PC-9 (cell line): Measurements from ENCODE around the gene IDI2. TPM values are rescaled to one million over a fixed set of nuclear protein-coding genes. Genes with fewer than 3 reads are reported as not detected.
A peak's percentile ranks its signal among the peaks of the same experiment; 100 is the strongest.

Experiments used
- BruUV-seq: library from RNA; stranded (reverse); fragments of 400-500 nt; replicated peaks from 2 replicates; lab custom pipeline; 2021; lab: Mats Ljungman, UMichigan
- CTCF ChIA-PET: fragments of 300-600 bp; sonication (Branson Sonifier 250); formaldehyde crosslinking; loops from one replicate; lab custom pipeline; 2022; ENCODE audit warnings: antibody characterized with exemption; lab: Charles Lee
- POLR2A ChIA-PET: fragments of 300-600 bp; sonication (Branson Sonifier 250); formaldehyde crosslinking; loops from one replicate; lab custom pipeline; 2022; ENCODE audit warnings: antibody characterized with exemption; ENCODE audit not compliant: unreplicated experiment; lab: Charles Lee
- DNase-seq, 2 experiments: peaks; one replicate each; pipeline versions ENCODE4 v3.0.0 to v3.0.0-alpha.2; 2015 to 2022; ENCODE audit warnings: mixed read lengths in 1 of 2
- H2AFZ ChIP-seq: fragments of 200-600 bp; sonication (generic); 2 replicates; pipeline ENCODE4 v1.8.1; 2017; ENCODE audit warnings: antibody characterized with exemption
- H3F3A ChIP-seq: fragments of 200-600 bp; sonication (generic); 2 replicates; pipeline ENCODE4 v1.8.1; 2017; ENCODE audit warnings: antibody characterized with exemption, mild to moderate bottlenecking, low read depth; ENCODE audit not compliant: insufficient read depth
- H3K27ac ChIP-seq: fragments of 200-600 bp; sonication (generic); 2 replicates; pipeline ENCODE4 v1.6.1; 2016; ENCODE audit warnings: mixed run types
- H3K27me3 ChIP-seq: fragments of 200-600 bp; sonication (generic); 2 replicates; pipeline ENCODE4 v1.6.1; 2016; ENCODE audit warnings: low read depth, mixed run types; ENCODE audit not compliant: insufficient read depth
- H3K36me3 ChIP-seq: fragments of 200-600 bp; sonication (generic); 2 replicates; pipeline ENCODE4 v1.6.1; 2016; ENCODE audit warnings: low read depth, mixed run types
- H3K4me1 ChIP-seq: fragments of 200-600 bp; sonication (generic); replicated peaks from 2 replicates; pipeline ENCODE4 v1.6.1; 2016; ENCODE audit warnings: mixed run types; ENCODE audit not compliant: insufficient read depth
- H3K4me2 ChIP-seq: fragments of 200-600 bp; sonication (generic); 2 replicates; pipeline ENCODE4 v1.6.1; 2017; ENCODE audit warnings: mixed run types
- H3K4me3 ChIP-seq: fragments of 200-600 bp; sonication (generic); 2 replicates; pipeline ENCODE4 v1.6.1; 2016; ENCODE audit warnings: mixed run types
- H3K79me2 ChIP-seq: fragments of 200-600 bp; sonication (generic); 2 replicates; pipeline ENCODE4 v1.6.1; 2017; ENCODE audit warnings: low read depth, mixed run types
- H3K9me2 ChIP-seq: fragments of 200-600 bp; sonication (generic); 2 replicates; pipeline ENCODE4 v1.8.1; 2017; ENCODE audit warnings: mild to moderate bottlenecking; ENCODE audit not compliant: insufficient read depth
- H3K9me3 ChIP-seq: fragments of 200-600 bp; sonication (generic); 2 replicates; pipeline ENCODE4 v1.8.1; 2016; ENCODE audit warnings: low read depth; ENCODE audit not compliant: insufficient read depth
- H4K20me1 ChIP-seq: fragments of 200-600 bp; sonication (generic); 2 replicates; pipeline ENCODE4 v1.8.1; 2017; ENCODE audit not compliant: insufficient read depth
- EZH2 ChIP-seq: fragments of 200-600 bp; sonication (generic); IDR thresholded peaks from 2 replicates; pipeline ENCODE4 v1.8.0; 2017; ENCODE audit warnings: antibody characterized with exemption, low read depth
- intact Hi-C: fragments of 100-400 bp; cut with micrococcal nuclease; formaldehyde crosslinking; loops from one replicate; pipeline ENCODE4 v1.10.0; 2022; ENCODE audit not compliant: unreplicated experiment
- total RNA-seq: library from RNA; stranded (reverse); gene quantifications from 2 replicates; pipeline ENCODE4 v1.2.3, GENCODE V29; 2021
- TF ChIP-seq, protein P1 (sequence below): fragments of 200-600 bp; sonication (generic); conservative IDR thresholded peaks from 2 replicates; pipeline ENCODE4 v1.6.1; 2017; ENCODE audit warnings: mixed run types, antibody characterized with exemption, mild to moderate bottlenecking, moderate library complexity

IDI2 gene
- total RNA-seq, 1 experiment from 2014 or later = not detected

DNA sequence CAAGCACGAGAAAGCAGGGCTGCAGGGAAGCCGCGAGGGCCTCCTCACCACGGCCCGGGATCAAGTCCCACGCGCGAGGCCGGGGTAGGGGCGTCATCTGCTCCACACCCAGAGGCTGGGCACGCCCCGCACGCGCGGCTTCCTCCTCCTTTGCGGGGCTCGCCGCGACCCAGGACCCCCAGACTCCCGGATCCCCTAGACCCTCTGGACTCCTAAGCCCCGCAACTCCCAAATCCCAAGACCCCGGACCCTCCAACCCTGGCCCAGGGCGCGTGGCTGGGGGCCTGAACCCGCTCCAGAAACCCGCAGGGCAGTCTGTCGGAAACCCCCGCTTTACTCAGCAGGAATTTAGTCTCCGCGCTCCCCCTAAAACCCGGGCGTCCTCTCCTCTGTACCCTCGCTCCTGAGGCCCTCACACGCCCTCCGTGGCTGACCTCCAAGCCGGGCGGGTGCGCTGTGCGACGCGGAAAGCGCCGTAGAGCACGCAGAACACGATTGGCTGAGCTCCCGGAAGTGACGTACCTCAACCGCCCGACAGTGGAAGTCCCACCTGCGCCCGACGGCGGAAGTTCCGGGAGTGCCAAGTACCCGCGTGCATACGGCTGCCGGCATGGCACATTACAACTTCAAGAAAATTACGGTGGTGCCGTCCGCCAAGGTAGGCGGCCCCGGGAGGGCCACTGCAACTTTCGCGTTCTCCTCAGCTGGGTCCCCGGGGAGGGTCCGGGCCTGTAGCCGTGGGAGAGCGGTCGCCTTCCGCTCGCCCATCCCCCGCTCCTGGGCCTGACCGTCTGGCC lies 37.6 kb downstream of the IDI2 start, which contains the start of gene GTPBP4:
Gene GTPBP4 (plus strand): TSS at position 565 of the 797 bp plus-strand sequence. CDS start 46 bp downstream, at position 611.
- TSS peak; percentile 74 for BruUV-seq
- H3K27me3 ChIP-seq = no peaks in the 10 kb centered on the region
- H3K4me1 ChIP-seq = peaks cover 20% of the 10 kb centered on the region
- no peaks in the 10 kb centered on the region for H3K9me3 ChIP-seq
- ChIA-PET POLR2A (interaction anchor here (0.6 kb wide), 1 partner anchor 41 kb away, joined by 4 read pairs; no protein-coding TSS in a partner anchor), CTCF (no interaction called here)
- peak within 1 kb of the TSS; percentile 91 for H3K4me3 ChIP-seq
- H3K9me2 ChIP-seq = no peaks in the 10 kb centered on the region
- peak within 1 kb of the TSS; percentile 91 for H3K4me2 ChIP-seq
- 0 out of 2 replicates have a peak, but pooled peaks cover 7% of the 10 kb centered on the region for H3K36me3 ChIP-seq
- no peak for TF ChIP-seq EZH2
- TF ChIP-seq, protein P1, sequence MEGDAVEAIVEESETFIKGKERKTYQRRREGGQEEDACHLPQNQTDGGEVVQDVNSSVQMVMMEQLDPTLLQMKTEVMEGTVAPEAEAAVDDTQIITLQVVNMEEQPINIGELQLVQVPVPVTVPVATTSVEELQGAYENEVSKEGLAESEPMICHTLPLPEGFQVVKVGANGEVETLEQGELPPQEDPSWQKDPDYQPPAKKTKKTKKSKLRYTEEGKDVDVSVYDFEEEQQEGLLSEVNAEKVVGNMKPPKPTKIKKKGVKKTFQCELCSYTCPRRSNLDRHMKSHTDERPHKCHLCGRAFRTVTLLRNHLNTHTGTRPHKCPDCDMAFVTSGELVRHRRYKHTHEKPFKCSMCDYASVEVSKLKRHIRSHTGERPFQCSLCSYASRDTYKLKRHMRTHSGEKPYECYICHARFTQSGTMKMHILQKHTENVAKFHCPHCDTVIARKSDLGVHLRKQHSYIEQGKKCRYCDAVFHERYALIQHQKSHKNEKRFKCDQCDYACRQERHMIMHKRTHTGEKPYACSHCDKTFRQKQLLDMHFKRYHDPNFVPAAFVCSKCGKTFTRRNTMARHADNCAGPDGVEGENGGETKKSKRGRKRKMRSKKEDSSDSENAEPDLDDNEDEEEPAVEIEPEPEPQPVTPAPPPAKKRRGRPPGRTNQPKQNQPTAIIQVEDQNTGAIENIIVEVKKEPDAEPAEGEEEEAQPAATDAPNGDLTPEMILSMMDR = no peak
- intact Hi-C loops = loop anchor here (1.0 to 2.0 kb wide), 2 partner anchors 57 to 61 kb away; partner anchors contain the start of genes IDI1 and LARP4B
- H3F3A ChIP-seq = peaks cover 9% of the 10 kb centered on the region; the same call in 1 of the 2 replicates
- peak within 1 kb of the TSS; percentile 57 for H3K27ac ChIP-seq
- peaks cover 44% of the 10 kb centered on the region for H4K20me1 ChIP-seq
- H2AFZ ChIP-seq = peak within 1 kb of the TSS; percentile 95
- peak; percentile 89 to 91 for DNase-seq
- H3K79me2 ChIP-seq = peaks cover 58% of the 10 kb centered on the region

DNA sequence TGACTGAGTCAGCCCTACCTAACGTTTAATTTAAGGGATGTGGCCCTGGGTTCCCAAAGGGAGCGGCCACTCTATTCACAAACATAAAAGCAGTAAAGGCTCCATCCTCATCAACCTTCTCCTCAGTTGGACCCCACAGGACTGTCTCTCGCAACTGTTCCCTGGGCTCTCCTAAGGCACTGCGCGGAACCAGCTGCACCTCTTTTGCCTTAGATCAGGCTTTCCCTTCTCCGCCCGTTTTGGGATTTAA lies 38.1 kb downstream of the IDI2 start:
- Histone ChIP-seq H3K36me3 (0 out of 2 replicates have a peak, but pooled peaks cover 4% of the 10 kb centered on the region), H3K27me3 (no peaks in the 10 kb centered on the region), H2AFZ (peak overlapping the region; percentile 95), H3K4me3 (peak overlapping the region; percentile 91), H3K27ac (peak overlapping the region; percentile 57), H3F3A (peaks cover 9% of the 10 kb centered on the region; the same call in 1 of the 2 replicates), H4K20me1 (peaks cover 38% of the 10 kb centered on the region), H3K9me2 (no peaks in the 10 kb centered on the region), H3K9me3 (no peaks in the 10 kb centered on the region), H3K79me2 (peaks cover 53% of the 10 kb centered on the region), H3K4me2 (peak overlapping the region; percentile 90), H3K4me1 (peaks cover 20% of the 10 kb centered on the region)
- no peak for TF ChIP-seq EZH2
- TF ChIP-seq, protein P1 = no peak
- peak in 1 of 2 experiments; percentile 26 for DNase-seq
- no TSS peak for BruUV-seq
- intact Hi-C loops = loop anchor here (2.0 kb wide), 1 partner anchor 61 kb away; the partner anchor contains the start of gene IDI1
- ChIA-PET CTCF (no interaction called here), POLR2A (interaction anchor here (0.6 to 0.7 kb wide), 2 partner anchors 41 to 60 kb away, joined by 3 to 4 read pairs; no protein-coding TSS in a partner anchor)

DNA sequence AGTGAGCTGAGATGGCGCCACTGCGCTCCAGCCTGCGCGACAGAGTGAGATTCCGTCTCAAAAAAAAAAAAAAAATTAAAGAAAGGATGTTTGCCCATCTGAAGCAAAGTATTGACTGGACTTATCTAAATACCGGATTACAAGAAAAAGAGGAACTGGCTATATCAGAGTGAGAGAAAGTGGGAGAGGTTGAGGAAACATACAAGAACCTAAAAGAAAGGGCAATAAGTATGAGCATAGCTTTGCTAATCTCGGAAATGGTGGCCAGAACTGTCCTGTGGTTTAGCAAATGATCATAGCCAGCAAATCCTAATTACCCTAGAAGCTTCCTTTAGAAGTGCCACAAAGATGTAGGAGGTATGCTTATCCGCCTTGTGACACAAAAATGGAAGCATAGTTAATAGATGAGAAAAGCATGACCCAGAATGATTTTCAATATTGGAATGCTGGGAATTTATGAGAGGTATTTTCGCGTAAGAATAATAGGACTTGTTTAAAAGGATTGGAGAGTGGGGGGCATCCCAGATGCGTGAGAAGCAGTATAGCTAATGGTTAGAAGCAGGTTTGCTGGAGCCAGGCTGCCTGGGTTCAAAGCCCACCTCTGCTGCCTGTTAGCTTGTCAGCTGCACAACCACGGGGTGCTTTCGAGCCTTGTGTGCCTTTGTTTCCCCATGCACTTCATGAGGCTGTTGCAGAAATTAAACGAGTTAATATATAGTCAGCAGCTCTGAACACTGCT lies 38.6 kb downstream of the IDI2 start:
- peak overlapping the region; percentile 57 for H3K27ac ChIP-seq
- H3K27me3 ChIP-seq = no peaks in the 10 kb centered on the region
- peaks cover 34% of the 10 kb centered on the region for H4K20me1 ChIP-seq
- no peaks in the 10 kb centered on the region for H3K9me2 ChIP-seq
- H3K9me3 ChIP-seq = no peaks in the 10 kb centered on the region
- peaks cover 9% of the 10 kb centered on the region; the same call in 1 of the 2 replicates for H3F3A ChIP-seq
- ChIA-PET POLR2A (interaction anchor here (0.6 to 0.7 kb wide), 4 partner anchors 42 to 441 kb away, joined by 3 to 5 read pairs (median 4); no protein-coding TSS in a partner anchor), CTCF (no interaction called here)
- peak overlapping the region; percentile 95 for H2AFZ ChIP-seq
- intact Hi-C loops = loop anchor here (2.0 kb wide), 1 partner anchor 62 kb away; the partner anchor contains the start of gene IDI1
- 0 out of 2 replicates have a peak, but pooled peaks cover 4% of the 10 kb centered on the region for H3K36me3 ChIP-seq
- peaks cover 20% of the 10 kb centered on the region for H3K4me1 ChIP-seq
- H3K79me2 ChIP-seq = peaks cover 48% of the 10 kb centered on the region
- peak overlapping the region; percentile 91 for H3K4me3 ChIP-seq
- BruUV-seq = no TSS peak
- DNase-seq = peak; percentile 12 to 66
- peak overlapping the region; percentile 90 for H3K4me2 ChIP-seq
- TF ChIP-seq EZH2 = no peak
- TF ChIP-seq, protein P1 = no peak
